H9 (cell line): ENCODE measurements around the gene KAT8. TPM values are rescaled to one million over a fixed set of nuclear protein-coding genes. Genes with fewer than 3 reads are reported as not detected.

Experiments
- DNase-seq: peaks from one replicate; pipeline ENCODE4 v3.0.0-alpha.2; 2017
- H2AFZ ChIP-seq: one replicate; pipeline ENCODE4 v1.6.1; 2013; ENCODE audit warnings: mild to moderate bottlenecking, low read length, control low read depth, moderate library complexity
- H2AK5ac ChIP-seq: 2 replicates; pipeline ENCODE4 v1.6.1; 2013; ENCODE audit warnings: low read length, control low read depth, mixed read lengths; ENCODE audit not compliant: insufficient read length
- H2BK120ac ChIP-seq: one replicate; pipeline ENCODE4 v1.6.1; 2013; ENCODE audit warnings: low read depth, mild to moderate bottlenecking, low read length, control low read depth, inconsistent platforms; ENCODE audit not compliant: poor library complexity, severe bottlenecking
- H2BK12ac ChIP-seq: 2 replicates; pipeline ENCODE4 v1.6.1; 2013; ENCODE audit warnings: low read length, control low read depth, mixed read lengths, low read depth; ENCODE audit not compliant: insufficient read length
- H2BK15ac ChIP-seq: 2 replicates; pipeline ENCODE4 v1.6.1; 2013; ENCODE audit warnings: low read depth, low read length, control low read depth
- H2BK20ac ChIP-seq: one replicate; pipeline ENCODE4 v1.6.1; 2013; ENCODE audit warnings: low read depth, mild to moderate bottlenecking, low read length, control low read depth, inconsistent platforms; ENCODE audit not compliant: poor library complexity, severe bottlenecking
- H2BK5ac ChIP-seq: 2 replicates; pipeline ENCODE4 v1.6.1; 2013; ENCODE audit warnings: low read length, control low read depth, mixed read lengths; ENCODE audit not compliant: insufficient read length
- H3K14ac ChIP-seq: 2 replicates; pipeline ENCODE4 v1.6.1; 2013; ENCODE audit warnings: low read length, control low read depth; ENCODE audit not compliant: insufficient read depth
- H3K18ac ChIP-seq: 2 replicates; pipeline ENCODE4 v1.6.1; 2013; ENCODE audit warnings: low read depth, mild to moderate bottlenecking, mixed read lengths, low read length, control low read depth; ENCODE audit not compliant: insufficient read length
- H3K23ac ChIP-seq: 2 replicates; pipeline ENCODE4 v1.6.1; 2013; ENCODE audit warnings: low read length, control low read depth, mixed read lengths, low read depth; ENCODE audit not compliant: insufficient read length
- H3K23me2 ChIP-seq: 2 replicates; pipeline ENCODE4 v1.6.1; 2013; ENCODE audit warnings: low read depth, mild to moderate bottlenecking, mixed read lengths, low read length, control low read depth; ENCODE audit not compliant: insufficient read length, poor library complexity, severe bottlenecking
- H3K27ac ChIP-seq: 2 replicates; pipeline ENCODE4 v1.5.1; 2013; ENCODE audit warnings: low read length, control low read depth, mixed read lengths, low read depth; ENCODE audit not compliant: insufficient read length
- H3K27me3 ChIP-seq: 2 replicates; pipeline ENCODE4 v1.6.1; 2013; ENCODE audit warnings: low read length, control low read depth, inconsistent platforms; ENCODE audit not compliant: insufficient read depth
- H3K4ac ChIP-seq: 2 replicates; pipeline ENCODE4 v1.6.1; 2013; ENCODE audit warnings: low read depth, mild to moderate bottlenecking, control low read depth, inconsistent platforms, low read length, moderate library complexity
- H3K4me1 ChIP-seq: 2 replicates; pipeline ENCODE4 v1.6.1; 2013; ENCODE audit warnings: low read length, control low read depth, inconsistent platforms; ENCODE audit not compliant: insufficient read depth
- H3K4me2 ChIP-seq: 2 replicates; pipeline ENCODE4 v1.6.1; 2013; ENCODE audit warnings: low read length, control low read depth, mixed read lengths; ENCODE audit not compliant: insufficient read length, insufficient read depth
- H3K56ac ChIP-seq: 2 replicates; pipeline ENCODE4 v1.6.1; 2013; ENCODE audit warnings: low read depth, mild to moderate bottlenecking, mixed read lengths, low read length, control low read depth; ENCODE audit not compliant: insufficient read length
- H3K79me1 ChIP-seq: 2 replicates; pipeline ENCODE4 v1.6.1; 2013; ENCODE audit warnings: low read depth, mild to moderate bottlenecking, moderate library complexity, low read length, control low read depth, inconsistent platforms; ENCODE audit not compliant: insufficient read depth, poor library complexity, severe bottlenecking
- H3K79me2 ChIP-seq: 2 replicates; pipeline ENCODE4 v1.6.1; 2013; ENCODE audit warnings: low read length, control low read depth, inconsistent platforms; ENCODE audit not compliant: insufficient read depth
- H3K9ac ChIP-seq: 2 replicates; pipeline ENCODE4 v1.6.1; 2013; ENCODE audit warnings: low read length, control low read depth, mixed read lengths; ENCODE audit not compliant: insufficient read length; ENCODE audit errors: extremely low read depth
- H3K9me3 ChIP-seq: one replicate; pipeline ENCODE4 v1.6.1; 2013; ENCODE audit warnings: low read depth, low read length, inconsistent platforms; ENCODE audit not compliant: control insufficient read depth
- H3T11ph ChIP-seq: one replicate; pipeline ENCODE4 v1.6.1; 2013; ENCODE audit warnings: mild to moderate bottlenecking, low read length, control low read depth, inconsistent platforms
- H4K20me1 ChIP-seq: one replicate; pipeline ENCODE4 v1.6.1; 2013; ENCODE audit not compliant: control insufficient read depth, insufficient read length, insufficient read depth
- H4K5ac ChIP-seq: 2 replicates; pipeline ENCODE4 v1.6.1; 2013; ENCODE audit warnings: low read depth, mild to moderate bottlenecking, mixed read lengths, low read length, control low read depth; ENCODE audit not compliant: insufficient read length
- H4K8ac ChIP-seq: replicated peaks from 2 replicates; pipeline ENCODE4 v1.6.1; 2013; ENCODE audit warnings: low read length, control low read depth, mixed read lengths, low read depth; ENCODE audit not compliant: insufficient read length
- H4K91ac ChIP-seq: 2 replicates; pipeline ENCODE4 v1.6.1; 2013; ENCODE audit warnings: low read depth, mild to moderate bottlenecking, moderate library complexity, mixed read lengths, low read length, control low read depth; ENCODE audit not compliant: insufficient read length
- H3K27ac Mint-ChIP-seq, 3 experiments: 2 replicates in 2 of 3; 3 replicates in 1 of 3; pipeline ENCODE4 v1.8.0; 2020 to 2021; ENCODE audit warnings: mixed read lengths in 3 of 3, mild to moderate bottlenecking in 1 of 3, moderate library complexity in 1 of 3
- H3K27me3 Mint-ChIP-seq: 2 replicates; pipeline ENCODE4 v1.8.0; 2021; ENCODE audit warnings: low read depth, mild to moderate bottlenecking, moderate library complexity, mixed read lengths
- H3K36me3 Mint-ChIP-seq, 3 experiments: 2 replicates in 2 of 3; 3 replicates in 1 of 3; pipeline ENCODE4 v1.8.0; 2020 to 2021; ENCODE audit warnings: low read depth in 3 of 3, mixed read lengths in 3 of 3; ENCODE audit not compliant: insufficient read depth in 1 of 3
- H3K4me1 Mint-ChIP-seq, 2 experiments: 2 replicates each; pipeline ENCODE4 v1.8.0; 2020; ENCODE audit warnings: mixed read lengths in 2 of 2
- H3K4me3 Mint-ChIP-seq, 2 experiments: 2 replicates in 1 of 2; 3 replicates in 1 of 2; pipeline ENCODE4 v1.8.0; 2020 to 2021; ENCODE audit warnings: mild to moderate bottlenecking in 2 of 2, mixed read lengths in 2 of 2, moderate library complexity in 1 of 2
- H3K9me3 Mint-ChIP-seq, 2 experiments: 2 replicates in 1 of 2; 3 replicates in 1 of 2; pipeline ENCODE4 v1.8.0; 2020; ENCODE audit warnings: mild to moderate bottlenecking in 2 of 2, mixed read lengths in 2 of 2, moderate library complexity in 1 of 2
- CTCF ChIP-seq: fragments of 200-600 bp; sonication (generic); conservative IDR thresholded peaks from 3 replicates; pipeline ENCODE4 v1.8.0; 2021; ENCODE audit warnings: antibody characterized with exemption, mild to moderate bottlenecking
- WGBS: extraction: QIAGEN DNeasy Blood & Tissue Kit; methylation state at CpG from one replicate; pipeline ENCODE4 v1.1.7; 2013; ENCODE audit warnings: missing lambda C conversion rate, low lambda C conversion rate, mixed read lengths; ENCODE audit not compliant: insufficient read length; ENCODE audit errors: extremely low coverage; 5-methylcytosine and 5-hydroxymethylcytosine counted together
- total RNA-seq: library from RNA; stranded (reverse); gene quantifications from 2 replicates; pipeline ENCODE4 v1.2.1, GENCODE V29; 2021

The KAT8 gene
- total RNA-seq, 1 experiment from 2014 or later: 52.1 TPM

DNA sequence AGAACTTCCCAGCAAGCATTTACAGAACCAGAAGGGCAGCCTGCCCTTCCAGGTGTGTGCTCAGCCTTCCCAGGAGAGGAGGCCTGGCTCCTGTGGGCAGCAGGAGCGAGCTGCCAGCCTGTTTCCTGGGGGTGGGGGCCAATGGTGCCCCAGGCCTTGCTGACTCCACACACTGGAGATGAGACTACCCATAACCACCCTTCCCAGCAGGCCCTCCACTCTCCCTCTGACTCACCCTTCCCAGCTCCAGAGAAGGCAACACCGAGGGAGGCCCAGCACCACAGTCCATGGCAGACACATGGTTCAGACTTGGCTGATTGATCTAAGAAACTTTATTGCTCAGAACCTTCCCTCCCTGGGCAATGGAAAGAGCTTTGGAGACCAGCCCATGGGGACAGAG is 26.9 kb upstream of the KAT8 start:
- H2BK120ac ChIP-seq: no peak overlapping the region
- no peak overlapping the region for H4K8ac ChIP-seq

More for the DNA sequence above, 26.9 kb upstream of the KAT8 start:
- peaks cover 3% of the 10 kb centered on the region for H4K20me1 ChIP-seq
- H3K23me2 ChIP-seq: peaks cover 11% of the 10 kb centered on the region
- no peak for TF ChIP-seq CTCF
- no peak overlapping the region for H3K4ac ChIP-seq
- no peaks in the 10 kb centered on the region; the same call in 1 of the 2 replicates for H3K27me3 Mint-ChIP-seq
- H2AK5ac ChIP-seq: no peak overlapping the region
- no peak overlapping the region for H3K4me2 ChIP-seq
- H3K4me3 Mint-ChIP-seq: no peak overlapping the region
- no peak overlapping the region for H2AFZ ChIP-seq
- H3K79me2 ChIP-seq: peaks cover 2% of the 10 kb centered on the region; the same call in 1 of the 2 replicates
- H3K79me1 ChIP-seq: peaks cover 2% of the 10 kb centered on the region
- H3K18ac ChIP-seq: no peak overlapping the region
- H3K4me1 Mint-ChIP-seq: peaks cover 7 to 12% of the 10 kb centered on the region in 2 experiments
- WGBS: no CpG with 5 or more reads among the region's 2 CpGs
- no peak overlapping the region for H2BK12ac ChIP-seq
- no peak overlapping the region for H3K9ac ChIP-seq
- peaks cover under 1% of the 10 kb centered on the region; the same call in 1 of the 2 replicates for H3K4me1 ChIP-seq
- no peak overlapping the region for H3T11ph ChIP-seq
- no peak overlapping the region for H4K5ac ChIP-seq
- no peak overlapping the region for H3K56ac ChIP-seq
- H3K9me3 ChIP-seq: no peaks in the 10 kb centered on the region
- H3K9me3 Mint-ChIP-seq: no peaks in the 10 kb centered on the region; a peak in 1 of 5 replicates
- no peak overlapping the region for H3K27ac ChIP-seq
- no peak overlapping the region for H2BK15ac ChIP-seq
- no peak overlapping the region for H3K27ac Mint-ChIP-seq
- no peak overlapping the region for H2BK5ac ChIP-seq
- no peak overlapping the region for H4K91ac ChIP-seq
- no peak overlapping the region for H2BK20ac ChIP-seq
- H3K23ac ChIP-seq: no peak overlapping the region
- peaks cover 5 to 24% (median 23%) of the 10 kb centered on the region in 3 experiments; a peak in 6 of 7 replicates for H3K36me3 Mint-ChIP-seq
- no peak for DNase-seq
- no peaks in the 10 kb centered on the region for H3K27me3 ChIP-seq
- no peak overlapping the region for H3K14ac ChIP-seq
